ENCODE data around the gene CLDN3. TPM values are rescaled to one million over a fixed set of nuclear protein-coding genes. Genes with fewer than 3 reads are reported as not detected.
A peak's percentile ranks its signal among the peaks of the same experiment; 100 is the strongest.
"Not testable (repeated sequence)": the region's sequence is repeated elsewhere in the genome, so short reads cannot be mapped to it uniquely, and the experiment has no call there.

Gene CLDN3
- total RNA-seq, 1 donor from 2014 or later, result not detected

- DNase-seq (ENCODE audit: low spot score in 2 of 2), result no peak
- Histone ChIP-seq H3K36me3 (no peaks in the 10 kb centered on the region), H3K27ac (no peak overlapping the region), H3K4me1 (no peaks in the 10 kb centered on the region), H3K4me3 (no peak overlapping the region), H3K9me3 (no peaks in the 10 kb centered on the region), H3K27me3 (no peaks in the 10 kb centered on the region)
- intact Hi-C loops (cut with DNase I), result no loop called here
- TF ChIP-seq CTCF (IDR thresholded peaks at IDR 0.05), result no peak
These were observed 42.1 kb downstream of the CLDN3 start for GRCh38 chr7:73727952-73728351.

GRCh38 chr7:73726083-73726466, 44.0 kb downstream of the CLDN3 start:
- Histone ChIP-seq H3K36me3 (no peaks in the 10 kb centered on the region), H3K4me1 (peaks cover 0 to 4% of the 10 kb centered on the region in 2 donors), H3K9me3 (no peaks in the 10 kb centered on the region), H3K27ac (no peak overlapping the region), H3K4me3 (no peak overlapping the region), H3K27me3 (no peaks in the 10 kb centered on the region)
- DNase-seq (ENCODE audit: low spot score in 2 of 2), result no peak
- TF ChIP-seq CTCF (IDR thresholded peaks at IDR 0.05), result no peak
- intact Hi-C loops (cut with DNase I), result no loop called here

DNA sequence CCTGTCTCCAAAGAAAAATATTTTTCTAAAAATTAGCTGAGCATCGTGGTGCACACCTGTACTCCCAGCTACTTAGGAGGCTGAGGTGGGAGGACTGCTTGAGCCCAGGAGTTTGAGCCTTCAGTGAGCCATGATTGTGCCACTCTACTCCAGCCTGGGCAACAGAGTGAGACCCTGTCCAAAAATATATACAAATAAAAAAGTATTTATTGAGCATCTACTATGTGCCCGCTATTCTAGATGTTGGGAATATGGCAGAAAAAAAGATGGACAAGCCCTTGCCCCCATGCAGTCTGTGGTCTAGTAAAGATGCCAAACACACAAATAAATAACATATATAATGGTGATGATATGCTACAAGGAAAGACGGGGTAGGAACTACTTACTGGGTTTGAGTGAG, 46.3 kb downstream of the CLDN3 start:
- Histone ChIP-seq H3K27me3 (no peaks in the 10 kb centered on the region), H3K4me3 (no peak overlapping the region), H3K4me1 (peaks cover 1 to 16% of the 10 kb centered on the region in 2 donors), H3K36me3 (no peaks in the 10 kb centered on the region), H3K9me3 (no peaks in the 10 kb centered on the region), H3K27ac (no peak overlapping the region)
- intact Hi-C loops (cut with DNase I), result no loop called here
- DNase-seq (ENCODE audit: low spot score in 2 of 2), result no peak
- no peak for TF ChIP-seq CTCF (IDR thresholded peaks at IDR 0.05)

DNA sequence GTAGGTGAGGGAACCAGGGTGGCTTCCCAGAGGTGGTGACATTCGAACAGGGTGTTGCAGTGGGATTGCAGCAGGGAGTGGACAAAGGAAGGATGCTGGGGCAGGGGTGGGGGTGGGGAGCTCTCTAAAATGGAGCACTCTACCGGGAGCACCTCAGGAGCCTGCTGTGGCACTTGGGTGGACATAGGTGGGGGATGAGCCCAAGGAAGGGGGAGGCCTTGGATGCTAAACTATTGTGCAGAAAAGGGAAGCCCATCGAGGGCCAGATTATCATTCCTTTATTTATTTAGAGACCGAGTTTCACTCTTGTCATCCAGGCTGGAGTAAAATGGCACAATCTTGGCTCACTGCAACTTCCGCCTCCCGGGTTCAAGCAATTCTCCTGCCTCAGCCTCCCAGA, 47.3 kb downstream of the CLDN3 start:
- DNase-seq (ENCODE audit: low spot score in 2 of 2), result no peak
- Histone ChIP-seq H3K9me3 (no peaks in the 10 kb centered on the region), H3K4me3 (no peak overlapping the region), H3K4me1 (peaks cover 11 to 25% of the 10 kb centered on the region in 2 donors), H3K27ac (no peak overlapping the region), H3K36me3 (no peaks in the 10 kb centered on the region), H3K27me3 (no peaks in the 10 kb centered on the region)
- no peak for TF ChIP-seq CTCF (IDR thresholded peaks at IDR 0.05)
- intact Hi-C loops (cut with DNase I), result no loop called here

DNA sequence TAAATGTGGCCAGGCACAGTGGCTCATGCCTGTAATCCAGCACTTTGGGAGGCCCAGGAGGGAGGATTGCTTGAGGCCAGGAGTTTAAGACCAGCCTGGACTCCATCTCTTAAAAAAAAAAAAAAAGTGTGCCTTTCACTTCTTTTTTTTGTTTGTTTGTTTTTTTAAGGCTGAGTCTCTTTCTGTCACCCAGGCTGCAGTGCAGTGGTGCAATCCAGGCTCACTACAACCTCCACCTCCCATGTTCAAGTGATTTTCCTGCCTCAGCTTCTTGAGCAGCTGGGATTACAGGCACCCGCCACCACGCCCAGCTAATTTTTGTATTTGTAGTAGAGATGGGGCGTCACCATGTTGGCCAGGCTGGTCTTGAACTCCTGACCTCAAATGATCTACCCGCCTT, 47.9 kb downstream of the CLDN3 start:
- Histone ChIP-seq H3K27ac (peak overlapping the region; percentile 37 to 56), H3K4me1 (peaks cover 13 to 29% of the 10 kb centered on the region in 2 donors)
- H3K27me3 ChIP-seq; DNase-seq (ENCODE audit: low spot score in 2 of 2); intact Hi-C loops (cut with DNase I); H3K9me3 ChIP-seq; H3K4me3 ChIP-seq; H3K36me3 ChIP-seq: not testable (repeated sequence)

DNA sequence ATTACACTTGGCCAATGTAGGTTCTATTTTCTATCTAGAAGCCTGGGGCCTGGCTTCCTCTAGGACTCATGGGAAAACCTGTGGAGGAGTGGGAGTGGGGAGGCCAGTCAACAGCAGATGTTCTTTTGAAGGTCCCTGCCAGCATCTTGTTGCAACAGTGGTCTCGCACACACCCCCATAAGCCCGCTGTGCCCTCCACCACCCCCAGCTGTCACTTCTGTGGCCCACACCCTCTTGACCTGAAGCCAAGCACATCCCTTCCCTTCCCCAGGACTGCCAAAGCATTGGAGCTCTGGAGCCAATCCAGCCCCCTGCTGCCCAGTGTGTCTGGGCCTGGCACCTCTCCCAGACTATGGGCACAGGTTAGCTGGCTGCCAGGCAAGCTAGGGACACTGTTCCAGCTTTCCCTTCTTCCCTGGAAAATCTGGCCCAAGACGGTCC, 48.7 kb downstream of the CLDN3 start:
- DNase-seq (ENCODE audit: low spot score in 2 of 2), result peak in 1 of 2 donors; percentile 88
- Histone ChIP-seq H3K27ac (peak overlapping the region; percentile 37 to 56), H3K36me3 (no peaks in the 10 kb centered on the region), H3K27me3 (no peaks in the 10 kb centered on the region), H3K4me3 (no peak overlapping the region), H3K4me1 (peaks cover 19 to 37% of the 10 kb centered on the region in 2 donors), H3K9me3 (no peaks in the 10 kb centered on the region)
- intact Hi-C loops (cut with DNase I), result loop anchor here (2.0 kb wide), 1 partner anchor 53 kb away; no protein-coding TSS in a partner anchor
- no peak for TF ChIP-seq CTCF (IDR thresholded peaks at IDR 0.05)

DNA sequence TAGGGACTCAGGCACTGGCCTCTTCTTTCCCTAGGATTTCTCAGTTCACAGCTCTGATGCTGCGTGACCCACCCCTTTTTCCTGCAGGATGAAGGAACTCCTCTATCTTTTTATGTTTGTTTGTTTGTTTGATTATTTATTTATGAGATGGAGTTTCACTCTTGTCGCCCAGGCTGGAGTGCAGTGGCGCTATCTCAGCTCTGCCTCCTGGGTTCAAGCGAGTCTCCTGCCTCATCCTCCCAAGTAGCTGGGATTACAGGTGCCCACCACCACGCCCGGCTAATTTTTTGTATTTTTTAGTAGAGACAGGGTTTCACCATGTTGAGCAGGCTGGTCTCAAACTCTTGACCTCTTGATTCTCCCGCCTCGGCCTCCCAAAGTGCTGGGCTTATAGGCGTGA, 49.6 kb downstream of the CLDN3 start:
- peaks cover 20 to 43% of the 10 kb centered on the region in 2 donors for H3K4me1 ChIP-seq
- H3K36me3 ChIP-seq; DNase-seq (ENCODE audit: low spot score in 2 of 2); H3K27me3 ChIP-seq; H3K4me3 ChIP-seq; H3K9me3 ChIP-seq: not testable (repeated sequence)
- H3K27ac ChIP-seq, result peak overlapping the region in 1 of 2 donors; percentile 56
- intact Hi-C loops (cut with DNase I), result loop anchor here (2.0 kb wide), 1 partner anchor 52 kb away; no protein-coding TSS in a partner anchor

Measured in ascending aorta (tissue), 2 donors.